CD4-positive, alpha-beta T cell treated with Interferon alpha-2 for 1 hour (primary cell): ENCODE results near the gene SERPINB6.
"Not testable (repeated sequence)": the region's sequence is repeated elsewhere in the genome, so short reads cannot be mapped to it uniquely, and the experiment has no call there.

Experiments used
- DNase-seq, 2 donors: peaks; one replicate each; pipeline ENCODE4 v3.0.0-alpha.2; 2020 to 2022

SERPINB6 gene

GRCh38 chr6:2953098-2953497 is 18.3 kb downstream of the SERPINB6 start:
- no peak for DNase-seq

GRCh38 chr6:2952557-2953095 is 18.7 kb downstream of the SERPINB6 start:
- peak; percentile 72 to 79 for DNase-seq

- peak in 1 of 2 donors; percentile 57 for DNase-seq
These were observed 19.6 kb downstream of the SERPINB6 start for GRCh38 chr6:2951728-2952127.

- DNase-seq, result no peak
These were observed 20.7 kb downstream of the SERPINB6 start for GRCh38 chr6:2950713-2951112.

- no peak for DNase-seq
These were observed 21.8 kb downstream of the SERPINB6 start for GRCh38 chr6:2949536-2950083.

- DNase-seq, result no peak
These were observed 22.2 kb downstream of the SERPINB6 start for GRCh38 chr6:2949121-2949520.

- no peak for DNase-seq
These were observed 22.9 kb downstream of the SERPINB6 start for GRCh38 chr6:2948228-2949025.

- DNase-seq, result no peak
These were observed 23.9 kb downstream of the SERPINB6 start for GRCh38 chr6:2947445-2947844.

- no peak for DNase-seq
These were observed 26.3 kb downstream of the SERPINB6 start for GRCh38 chr6:2945153-2945452.

- no peak for DNase-seq
These were observed 26.8 kb downstream of the SERPINB6 start for GRCh38 chr6:2944405-2945152.

GRCh38 chr6:2943564-2943955 is 27.8 kb downstream of the SERPINB6 start:
- DNase-seq, result no peak

GRCh38 chr6:2942914-2943563 is 28.3 kb downstream of the SERPINB6 start:
- DNase-seq, result peak in 1 of 2 donors; percentile 48

- not testable (repeated sequence) for DNase-seq
These were observed 29.3 kb downstream of the SERPINB6 start for GRCh38 chr6:2942116-2942515.

GRCh38 chr6:2940851-2941250 is 30.5 kb downstream of the SERPINB6 start:
- no peak for DNase-seq

- DNase-seq, result peak; percentile 86 to 93
These were observed 31.1 kb downstream of the SERPINB6 start for GRCh38 chr6:2940010-2940850.

GRCh38 chr6:2939315-2940009 is 31.9 kb downstream of the SERPINB6 start:
- DNase-seq, result no peak

GRCh38 chr6:2938632-2939083 is 32.7 kb downstream of the SERPINB6 start:
- DNase-seq, result no peak

GRCh38 chr6:2938004-2938631 is 33.2 kb downstream of the SERPINB6 start:
- no peak for DNase-seq

- no peak for DNase-seq
These were observed 33.8 kb downstream of the SERPINB6 start for GRCh38 chr6:2937627-2938003.

- DNase-seq, result no peak
These were observed 35.6 kb downstream of the SERPINB6 start for GRCh38 chr6:2935566-2936291.
